ENCODE data around the gene ARHGAP4.

ARHGAP4 gene

DNA sequence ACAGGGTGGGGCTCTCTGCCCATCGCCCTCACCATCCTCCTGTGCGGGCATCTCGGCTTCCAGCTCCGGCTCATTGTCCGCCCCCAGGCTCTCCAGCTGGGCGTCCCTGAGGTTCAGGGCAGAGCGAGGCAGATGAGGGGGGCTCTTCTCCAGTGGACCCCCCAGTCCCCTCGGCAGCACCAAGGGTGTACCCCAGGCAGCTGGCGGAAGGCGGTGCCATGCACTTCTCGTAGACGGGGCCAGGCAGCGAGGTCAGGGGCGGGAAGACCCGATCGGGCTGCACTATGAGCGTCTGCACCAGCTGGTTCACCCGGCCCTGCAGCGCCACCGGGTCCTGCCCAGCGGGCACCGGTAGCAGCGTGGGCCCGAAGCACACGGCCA lies 16.1 kb downstream of the ARHGAP4 start:
- TF ChIP-seq, protein P1, sequence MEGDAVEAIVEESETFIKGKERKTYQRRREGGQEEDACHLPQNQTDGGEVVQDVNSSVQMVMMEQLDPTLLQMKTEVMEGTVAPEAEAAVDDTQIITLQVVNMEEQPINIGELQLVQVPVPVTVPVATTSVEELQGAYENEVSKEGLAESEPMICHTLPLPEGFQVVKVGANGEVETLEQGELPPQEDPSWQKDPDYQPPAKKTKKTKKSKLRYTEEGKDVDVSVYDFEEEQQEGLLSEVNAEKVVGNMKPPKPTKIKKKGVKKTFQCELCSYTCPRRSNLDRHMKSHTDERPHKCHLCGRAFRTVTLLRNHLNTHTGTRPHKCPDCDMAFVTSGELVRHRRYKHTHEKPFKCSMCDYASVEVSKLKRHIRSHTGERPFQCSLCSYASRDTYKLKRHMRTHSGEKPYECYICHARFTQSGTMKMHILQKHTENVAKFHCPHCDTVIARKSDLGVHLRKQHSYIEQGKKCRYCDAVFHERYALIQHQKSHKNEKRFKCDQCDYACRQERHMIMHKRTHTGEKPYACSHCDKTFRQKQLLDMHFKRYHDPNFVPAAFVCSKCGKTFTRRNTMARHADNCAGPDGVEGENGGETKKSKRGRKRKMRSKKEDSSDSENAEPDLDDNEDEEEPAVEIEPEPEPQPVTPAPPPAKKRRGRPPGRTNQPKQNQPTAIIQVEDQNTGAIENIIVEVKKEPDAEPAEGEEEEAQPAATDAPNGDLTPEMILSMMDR (IDR thresholded peaks at IDR 0.05; ENCODE audit: low read depth, low read length), result no peak
- no peak for DNase-seq (ENCODE audit: extremely low read depth, low read depth)

DNA sequence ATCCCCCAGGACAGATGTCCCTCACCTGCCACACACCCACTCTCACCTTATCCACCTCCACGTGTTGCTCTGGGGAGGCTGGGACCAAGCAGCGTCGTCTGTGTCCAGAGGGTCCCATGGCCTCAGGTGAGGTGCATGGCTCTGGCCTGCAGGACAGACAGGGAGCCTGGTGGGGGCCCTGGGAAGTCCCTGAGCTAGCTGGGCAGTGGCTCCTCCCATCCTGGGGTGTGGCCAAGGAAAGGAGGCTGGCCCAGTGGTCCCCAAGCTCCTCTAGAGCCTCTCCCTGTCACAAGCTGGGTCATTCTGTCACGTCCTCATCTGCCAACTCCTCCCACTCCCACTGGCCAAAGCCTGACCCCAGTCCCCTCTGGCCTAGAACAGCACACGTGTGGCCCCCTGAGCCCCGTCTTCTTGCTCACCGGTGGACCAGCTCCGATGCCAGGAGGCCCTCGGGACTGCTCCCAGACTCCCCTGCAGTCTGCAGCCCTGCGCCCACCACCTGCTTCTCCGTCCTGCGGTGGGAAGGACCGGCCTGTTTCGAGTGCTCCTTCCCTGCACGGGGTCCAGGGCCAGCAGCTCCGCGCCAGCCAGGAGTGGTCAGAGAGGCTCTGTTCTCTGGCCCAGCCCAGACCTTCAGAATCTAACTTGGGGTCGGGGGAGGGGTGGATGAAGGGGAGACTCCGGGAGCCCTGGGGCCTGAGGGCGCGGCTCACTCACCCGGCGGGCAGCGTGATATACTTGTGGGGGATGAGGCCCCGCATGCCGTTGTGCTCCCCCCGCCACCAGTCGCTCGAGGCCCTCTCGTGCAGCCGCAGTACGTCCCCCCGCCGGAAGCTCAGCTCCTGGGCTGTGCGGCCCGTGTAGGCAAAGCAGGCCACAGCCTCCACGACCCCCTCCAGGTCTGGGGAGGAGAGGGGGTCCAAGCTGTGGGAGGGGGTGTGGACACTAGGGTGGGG lies 16.8 kb downstream of the ARHGAP4 start:
- TF ChIP-seq, protein P1 (IDR thresholded peaks at IDR 0.05; ENCODE audit: low read depth, low read length), result no peak
- DNase-seq (ENCODE audit: extremely low read depth, low read depth), result no peak

DNA sequence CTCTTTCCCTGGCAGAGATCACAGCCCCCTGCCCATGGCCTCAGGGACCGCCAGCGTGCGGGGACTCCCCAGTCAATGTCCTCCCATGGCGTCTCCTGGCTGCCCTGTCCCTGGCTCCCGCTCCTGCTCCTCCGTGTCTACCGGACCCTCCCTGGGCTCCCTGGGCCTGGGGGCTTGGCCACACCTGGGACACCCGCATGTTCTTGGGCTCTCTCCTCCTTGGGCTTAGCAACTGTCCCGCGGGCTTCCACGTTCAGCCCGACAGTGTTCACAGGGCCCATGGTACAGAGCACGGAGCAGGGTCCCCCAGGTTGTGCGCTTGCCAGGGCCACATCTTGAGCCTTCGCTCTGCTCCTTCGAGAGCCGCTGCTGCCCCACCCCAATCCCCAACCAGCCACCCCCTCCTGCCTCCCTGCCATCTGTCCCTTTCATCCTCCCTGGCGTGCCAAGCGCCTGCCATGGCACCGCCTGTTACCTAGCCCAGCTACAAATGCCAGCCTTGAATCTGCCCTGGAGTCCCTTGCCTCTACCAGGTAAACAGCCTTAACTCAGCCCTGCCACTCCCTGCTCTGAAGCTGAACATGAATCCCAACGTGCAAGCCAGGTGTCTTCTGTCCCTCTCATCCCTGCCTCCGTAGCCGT lies 17.7 kb downstream of the ARHGAP4 start:
- TF ChIP-seq, protein P1 (IDR thresholded peaks at IDR 0.05; ENCODE audit: low read depth, low read length), result no peak
- DNase-seq (ENCODE audit: extremely low read depth, low read depth), result no peak

DNA sequence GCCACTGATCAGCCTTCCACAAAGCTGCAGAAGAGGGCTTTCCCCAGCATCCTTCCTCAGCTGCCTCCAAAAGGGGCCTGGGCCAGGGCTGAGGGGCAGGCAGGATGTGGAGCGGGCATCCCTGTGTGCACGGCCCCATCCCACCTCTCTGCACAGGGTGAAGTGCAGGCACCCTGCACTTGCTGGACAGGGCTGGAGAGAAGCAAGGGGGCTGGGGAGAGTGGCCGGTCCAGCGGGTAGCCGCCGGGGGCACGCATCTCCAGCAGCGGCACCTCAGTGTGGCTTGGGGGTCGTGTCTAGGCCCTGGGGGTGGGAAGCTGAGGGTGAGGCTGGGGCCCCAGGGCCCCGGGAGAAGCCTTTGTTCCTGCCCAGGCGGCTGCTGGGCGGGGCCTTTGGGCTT lies 18.6 kb downstream of the ARHGAP4 start:
- TF ChIP-seq, protein P1 (IDR thresholded peaks at IDR 0.05; ENCODE audit: low read depth, low read length), result no peak
- DNase-seq (ENCODE audit: extremely low read depth, low read depth), result no peak

- DNase-seq (ENCODE audit: extremely low read depth, low read depth), result no peak
- TF ChIP-seq, protein P1 (IDR thresholded peaks at IDR 0.05; ENCODE audit: low read depth, low read length), result no peak
Measured at GRCh38 chrX:153906126-153906917, 19.7 kb downstream of the ARHGAP4 start.

- TF ChIP-seq, protein P1 (IDR thresholded peaks at IDR 0.05; ENCODE audit: low read depth, low read length), result no peak
- no peak for DNase-seq (ENCODE audit: extremely low read depth, low read depth)
Measured at GRCh38 chrX:153905481-153906095, 20.5 kb downstream of the ARHGAP4 start.

Measured in AG09319 (cell line).